ENCODE measurements around the gene EDN3.

Gene EDN3

DNA sequence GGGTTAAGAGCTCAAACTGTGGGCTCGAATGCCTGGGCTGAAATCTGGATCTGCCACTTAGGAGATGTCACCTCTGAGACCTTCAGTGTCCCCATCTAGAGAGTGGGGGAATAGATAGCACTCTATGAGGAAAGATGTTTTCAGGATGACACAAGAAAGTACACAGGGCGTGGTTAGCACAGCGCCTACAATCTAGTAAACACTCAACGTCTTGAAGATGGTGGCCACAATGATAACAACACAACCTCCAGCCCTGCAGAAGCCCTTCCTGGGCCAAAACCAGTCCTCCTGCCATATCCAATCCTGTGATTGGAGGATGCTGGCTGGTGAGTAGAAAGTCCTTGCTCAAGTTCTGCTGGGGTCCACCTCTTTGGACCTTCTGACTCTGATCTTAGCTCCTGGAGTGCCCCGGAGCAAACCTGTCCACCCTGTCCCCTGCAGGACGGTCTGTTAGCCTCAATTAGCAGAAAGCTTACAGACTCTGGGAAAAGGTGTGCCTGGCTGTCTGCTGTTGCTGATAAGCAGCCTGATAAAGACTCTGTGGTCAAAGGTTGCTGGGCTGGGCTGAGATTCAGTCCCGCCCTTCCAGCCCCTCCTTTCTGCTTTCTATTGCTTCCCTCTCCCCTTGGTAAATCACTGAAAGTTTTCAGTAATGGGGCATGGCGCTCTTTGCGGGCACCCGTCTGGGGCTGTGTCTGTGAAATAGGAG, 8.2 kb downstream of the EDN3 start:
- no peak for DNase-seq

DNA sequence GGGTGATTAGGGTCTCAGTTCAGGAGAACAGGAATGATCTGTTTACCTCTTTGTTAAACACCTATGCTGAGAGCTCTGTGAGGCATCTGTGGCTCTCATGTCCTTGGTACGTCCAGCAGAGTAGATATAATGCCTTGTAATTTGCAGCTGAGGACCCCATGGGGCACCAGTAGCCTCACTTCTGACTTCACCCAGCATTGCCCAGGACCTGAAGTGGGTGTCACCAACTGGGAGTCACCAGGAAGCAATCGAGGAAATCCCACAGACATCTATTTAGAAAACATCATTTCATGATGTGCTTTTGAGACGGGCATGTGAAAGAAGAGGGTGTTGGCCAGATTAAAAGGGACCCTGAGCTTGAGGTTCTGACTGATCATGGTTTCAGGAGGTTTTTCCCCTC, 8.8 kb downstream of the EDN3 start:
- no peak for DNase-seq

DNA sequence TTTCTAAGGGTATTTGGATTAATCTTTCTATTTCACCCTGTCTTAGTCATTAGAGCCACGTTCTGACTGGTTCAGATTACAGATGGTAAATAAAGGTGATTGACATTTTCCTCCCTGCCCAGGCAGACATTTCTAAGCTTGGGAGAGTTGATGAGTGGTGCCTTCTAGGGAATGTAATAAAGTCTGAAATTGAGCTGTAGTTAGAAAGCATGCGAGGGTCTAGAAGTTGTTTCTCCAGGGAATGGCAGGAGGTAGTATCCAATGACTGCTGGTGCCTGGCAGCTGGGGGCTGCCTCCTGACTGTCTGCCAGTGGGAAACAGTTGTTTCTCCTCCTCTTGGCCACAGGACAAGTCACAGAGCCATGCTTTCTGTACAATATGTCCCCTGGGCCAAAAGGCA, 14.6 kb downstream of the EDN3 start:
- DNase-seq, result no peak

DNA sequence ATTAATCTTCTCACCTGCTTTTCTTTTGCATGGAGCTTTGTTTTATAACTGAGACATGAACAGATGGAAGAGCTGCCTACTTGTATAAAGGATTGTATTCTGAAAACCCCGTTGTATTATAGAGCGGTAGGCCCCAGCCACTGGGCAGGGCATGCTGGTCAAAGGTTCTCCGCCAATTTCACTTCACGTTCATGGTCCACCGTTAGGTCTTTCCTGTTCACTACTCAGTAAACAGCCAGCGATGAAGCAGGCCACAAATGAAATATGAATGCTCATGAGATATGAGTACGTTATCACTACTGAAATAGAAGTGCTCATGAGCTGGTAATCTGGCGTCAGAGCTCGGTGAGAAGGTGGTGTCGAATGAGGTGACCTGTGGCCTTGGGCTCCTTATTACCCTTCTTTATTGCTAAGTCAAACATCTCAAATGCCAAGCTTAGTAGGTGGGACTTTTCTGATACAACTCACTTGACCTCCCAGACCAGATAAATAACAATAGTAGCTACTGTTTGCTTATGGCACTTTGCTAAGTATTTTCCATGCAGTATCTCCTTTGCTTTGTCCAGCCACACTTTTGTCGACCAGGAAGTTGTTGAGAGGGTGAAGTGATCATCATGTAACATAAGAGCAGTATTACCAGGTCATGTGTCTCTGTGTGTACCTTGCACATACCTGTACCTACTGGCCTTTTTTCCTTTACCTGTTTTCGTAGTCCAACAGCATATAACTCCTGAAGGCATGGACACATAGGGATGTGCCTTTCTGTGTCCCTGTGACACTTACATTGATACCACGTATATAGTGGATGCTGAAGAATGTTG, 16.7 kb downstream of the EDN3 start:
- no peak for DNase-seq

DNA sequence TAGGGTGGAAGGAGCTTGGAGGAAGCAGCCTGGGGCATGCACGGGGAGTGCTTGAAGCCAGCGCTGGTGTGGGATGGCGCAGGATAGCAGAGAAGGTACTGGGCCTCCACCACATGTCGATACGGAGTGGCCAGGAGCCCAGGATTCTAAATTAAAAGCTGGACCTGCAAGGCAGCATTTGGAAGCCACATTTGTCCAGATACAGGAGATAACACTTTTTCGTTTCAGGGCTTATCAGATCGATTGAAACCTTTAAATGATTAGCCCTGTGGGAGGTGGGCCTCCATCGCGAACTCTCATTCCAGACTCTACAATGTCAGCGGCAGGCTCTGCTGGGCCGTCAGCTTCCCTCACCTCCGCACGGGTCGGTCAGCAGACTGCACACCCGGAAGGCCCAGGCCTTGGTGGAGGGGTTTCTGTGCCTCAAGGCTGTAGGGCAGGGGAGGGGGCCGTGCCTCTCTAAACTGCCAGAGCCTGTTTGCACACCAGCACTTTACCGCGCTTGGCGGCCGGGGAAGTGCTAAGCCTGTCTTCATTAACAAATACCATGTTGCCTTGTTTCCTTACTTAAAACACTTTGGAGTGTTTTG, 17.9 kb downstream of the EDN3 start:
- DNase-seq, result no peak

DNA sequence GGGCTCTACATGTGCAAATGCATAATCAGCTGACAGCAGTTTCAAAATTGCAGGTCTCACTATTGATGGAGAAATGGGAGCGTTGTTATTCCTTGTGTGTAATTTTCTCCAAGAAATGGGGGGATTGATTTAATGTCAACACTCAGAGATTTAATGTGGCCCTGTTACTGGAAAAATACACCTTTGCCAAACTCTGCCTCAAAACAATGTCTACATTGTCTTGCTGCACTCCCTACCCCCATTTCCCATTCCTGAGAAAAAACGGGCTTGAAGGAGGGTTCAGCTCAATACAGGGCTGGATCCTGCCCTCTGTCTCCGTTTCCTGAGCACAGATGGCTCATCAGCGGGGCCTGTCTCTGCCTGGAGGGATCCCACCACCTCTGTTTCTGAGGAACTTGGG, 18.4 kb downstream of the EDN3 start:
- DNase-seq, result no peak

DNA sequence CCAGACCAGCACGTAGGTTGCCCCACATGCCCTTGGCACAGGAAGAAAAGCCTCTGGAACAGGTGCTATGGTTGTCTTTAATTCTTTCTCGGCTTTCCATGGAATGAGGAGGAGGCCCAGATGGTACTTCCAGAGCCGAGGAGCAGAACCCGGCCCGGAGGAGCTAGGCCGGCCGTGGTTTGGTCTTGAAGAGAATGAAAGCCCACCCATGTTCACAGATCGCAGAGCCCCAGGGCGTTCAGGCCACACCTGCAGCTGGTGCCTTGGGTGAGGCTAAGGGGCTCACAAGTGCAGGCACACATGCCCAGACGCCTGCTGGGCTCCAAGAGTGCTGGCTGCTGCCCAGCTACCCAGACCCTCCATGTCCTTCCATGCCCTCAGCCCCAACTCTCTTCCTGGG, 20.0 kb downstream of the EDN3 start:
- no peak for DNase-seq

DNA sequence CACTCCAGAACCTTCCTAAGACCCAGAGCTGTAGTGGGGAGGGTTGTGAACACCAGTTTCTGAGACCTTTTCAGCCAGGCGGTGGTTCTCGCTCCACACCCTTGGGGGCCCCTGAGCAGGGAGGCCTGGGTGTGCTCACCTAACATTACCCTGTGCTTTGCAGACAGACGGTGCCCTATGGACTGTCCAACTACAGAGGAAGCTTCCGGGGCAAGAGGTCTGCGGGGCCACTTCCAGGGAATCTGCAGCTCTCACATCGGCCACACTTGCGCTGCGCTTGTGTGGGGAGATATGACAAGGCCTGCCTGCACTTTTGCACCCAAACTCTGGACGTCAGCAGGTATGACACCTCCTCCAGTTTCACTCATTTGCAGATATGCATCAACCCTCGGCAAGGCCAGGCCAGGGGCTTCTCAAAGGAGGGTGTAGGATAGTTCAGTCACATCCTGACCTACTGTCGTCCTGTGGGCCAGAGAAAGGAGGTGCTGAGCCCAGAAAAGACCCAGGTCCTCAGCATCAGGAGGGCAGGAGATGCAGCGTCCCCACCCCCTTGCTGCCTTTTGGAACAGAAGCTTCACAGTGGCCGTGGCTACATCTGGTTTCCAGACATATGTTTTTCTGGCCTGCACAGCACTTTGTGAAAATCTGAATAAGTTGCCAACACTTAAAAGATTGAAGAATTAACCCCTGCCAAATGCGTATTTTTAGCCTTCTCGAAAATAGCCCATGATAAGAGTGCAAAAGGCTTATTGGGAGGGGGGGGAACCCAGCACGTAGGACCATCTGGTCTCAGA, 20.6 kb downstream of the EDN3 start:
- DNase-seq, result no peak

DNA sequence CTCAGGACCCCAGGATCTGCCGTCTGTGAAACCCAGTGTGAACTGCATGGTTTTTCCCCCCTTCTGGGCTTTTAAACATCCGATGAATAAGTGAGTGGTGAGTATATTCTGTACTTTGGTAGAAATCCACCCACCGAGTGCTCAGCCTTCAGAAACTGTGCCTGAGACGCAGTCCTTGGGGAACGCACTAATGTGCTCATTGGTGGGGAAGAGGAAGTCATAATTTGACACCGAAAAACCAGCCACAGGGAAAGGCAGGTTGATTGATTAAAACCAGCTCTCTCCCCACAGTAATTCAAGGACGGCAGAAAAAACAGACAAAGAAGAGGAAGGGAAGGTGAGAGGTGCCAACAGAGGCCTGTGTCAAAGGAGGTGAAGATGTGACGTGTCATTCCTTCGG, 21.7 kb downstream of the EDN3 start:
- DNase-seq, result no peak

DNA sequence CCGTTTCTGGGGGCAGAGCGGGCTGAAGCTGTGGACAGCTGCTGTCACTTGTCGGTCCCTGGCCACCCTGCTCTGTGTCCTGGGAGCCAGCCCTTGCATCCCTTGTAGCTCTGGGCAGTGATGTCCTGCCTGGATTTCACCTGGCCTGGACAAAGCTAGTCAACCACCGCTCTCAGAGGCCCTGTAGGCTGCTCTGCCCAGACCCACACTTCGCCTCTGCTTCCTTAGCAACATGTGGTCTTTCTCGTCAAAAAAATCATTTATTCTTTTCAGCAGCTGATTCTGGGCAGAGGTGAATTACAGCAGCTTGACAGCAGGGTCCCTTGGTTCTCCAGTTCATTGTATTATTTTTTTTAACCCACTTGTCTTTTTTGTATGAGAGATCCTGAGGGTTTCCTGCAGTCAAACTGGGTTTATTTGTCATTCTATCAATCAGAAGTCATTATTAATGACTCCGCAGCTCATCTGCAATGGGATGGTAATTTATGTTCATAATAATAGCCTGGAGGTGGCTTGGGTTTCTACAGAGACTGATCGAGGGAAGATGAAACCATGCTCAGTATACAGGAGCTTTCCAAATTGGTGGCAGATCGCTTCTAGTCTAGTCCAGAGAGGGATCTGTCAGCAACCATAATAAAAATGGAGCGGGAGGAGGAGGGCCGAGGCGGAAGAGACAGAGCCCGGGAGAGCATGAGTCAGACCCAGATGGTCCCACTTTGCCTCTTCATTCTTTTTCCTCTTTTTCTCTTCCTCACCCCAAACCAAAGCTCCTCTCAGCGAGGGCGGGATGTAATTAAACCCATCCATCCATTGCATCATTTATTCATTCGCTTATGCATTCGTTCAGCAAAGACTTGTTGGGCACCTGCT, 22.4 kb downstream of the EDN3 start:
- no peak for DNase-seq

DNA sequence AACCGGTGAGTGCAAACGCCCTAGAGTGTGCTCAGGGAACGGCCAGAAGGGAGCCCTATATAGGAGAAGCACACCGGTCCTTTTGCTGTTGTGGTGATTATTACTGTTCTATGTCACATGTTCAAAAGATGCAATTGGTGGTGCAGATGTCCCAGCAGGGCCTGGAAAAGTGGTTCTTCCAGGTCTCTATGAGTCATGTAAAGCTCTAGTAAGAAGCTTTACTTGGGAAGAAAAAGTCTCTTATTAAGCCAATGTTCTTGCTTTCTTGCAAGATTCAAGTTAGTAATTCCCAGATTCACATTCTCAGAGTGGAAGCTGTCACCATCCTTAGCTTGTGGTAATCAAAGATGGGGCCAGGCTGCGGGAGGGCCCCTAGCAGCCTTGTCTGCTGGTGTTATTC, 23.3 kb downstream of the EDN3 start:
- DNase-seq, result no peak

DNA sequence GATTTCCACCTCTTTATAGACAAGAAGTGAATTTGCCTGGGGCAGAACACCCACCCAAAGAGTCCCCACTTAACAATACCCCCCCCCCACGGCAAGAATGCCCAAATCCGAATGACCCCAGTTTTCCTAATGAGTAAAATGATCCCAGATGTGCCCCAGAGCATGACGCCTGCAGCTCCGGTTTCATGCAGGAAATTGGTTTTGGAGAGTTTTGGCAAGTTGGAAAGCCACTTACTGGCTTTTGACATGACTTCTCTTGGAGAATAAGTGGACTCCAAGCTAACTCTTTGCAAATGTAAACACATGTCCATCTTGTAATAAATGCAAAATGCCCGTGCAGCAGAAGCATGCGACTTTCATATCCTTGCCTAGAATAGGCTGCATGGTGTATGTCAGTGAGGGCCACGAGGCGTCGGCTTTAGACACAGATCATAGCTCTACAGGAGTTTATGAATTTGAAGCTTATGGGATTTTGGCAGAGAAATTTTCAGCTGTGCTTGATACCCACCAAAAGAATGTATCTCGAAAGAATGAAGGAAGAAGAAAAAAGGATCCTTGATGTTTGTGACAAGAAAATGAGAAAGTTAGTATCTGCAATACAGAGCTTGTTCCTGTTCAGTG, 24.2 kb downstream of the EDN3 start:
- no peak for DNase-seq

DNA sequence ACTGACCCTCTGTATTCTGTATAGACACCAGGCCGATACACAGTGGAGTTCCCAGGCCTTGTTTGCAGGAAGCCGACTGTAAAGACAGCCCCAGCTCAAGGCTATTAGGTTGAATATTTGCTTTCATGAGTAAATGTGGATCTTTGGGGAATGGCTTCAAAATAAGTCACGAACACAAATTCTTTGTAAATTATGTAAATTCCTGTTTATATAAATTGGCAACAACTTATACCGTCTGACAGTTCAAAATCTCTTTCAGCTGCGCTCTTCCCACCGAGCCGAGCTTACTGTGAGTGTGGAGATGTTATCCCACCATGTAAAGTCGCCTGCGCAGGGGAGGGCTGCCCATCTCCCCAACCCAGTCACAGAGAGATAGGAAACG, 24.7 kb downstream of the EDN3 start:
- DNase-seq, result no peak

DNA sequence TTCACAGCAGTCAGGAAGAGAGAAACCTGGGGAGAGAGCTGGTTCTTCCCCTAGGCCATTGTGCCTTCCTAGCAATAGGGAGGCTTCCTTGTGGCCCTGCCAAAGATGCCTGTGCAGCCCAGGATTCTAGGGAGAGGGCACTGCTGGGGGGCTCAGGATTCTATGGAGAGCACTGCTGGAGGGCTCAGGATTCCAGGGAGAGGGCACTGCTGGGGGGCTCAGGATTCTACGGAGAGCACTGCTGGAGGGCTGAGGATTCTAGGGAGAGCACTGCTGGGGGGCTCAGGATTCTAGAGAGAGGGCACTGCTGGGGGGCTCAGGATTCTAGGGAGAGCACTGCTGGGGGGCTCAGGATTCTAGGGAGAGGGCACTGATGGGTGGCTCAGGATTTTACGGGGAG, 25.8 kb downstream of the EDN3 start:
- no peak for DNase-seq

DNA sequence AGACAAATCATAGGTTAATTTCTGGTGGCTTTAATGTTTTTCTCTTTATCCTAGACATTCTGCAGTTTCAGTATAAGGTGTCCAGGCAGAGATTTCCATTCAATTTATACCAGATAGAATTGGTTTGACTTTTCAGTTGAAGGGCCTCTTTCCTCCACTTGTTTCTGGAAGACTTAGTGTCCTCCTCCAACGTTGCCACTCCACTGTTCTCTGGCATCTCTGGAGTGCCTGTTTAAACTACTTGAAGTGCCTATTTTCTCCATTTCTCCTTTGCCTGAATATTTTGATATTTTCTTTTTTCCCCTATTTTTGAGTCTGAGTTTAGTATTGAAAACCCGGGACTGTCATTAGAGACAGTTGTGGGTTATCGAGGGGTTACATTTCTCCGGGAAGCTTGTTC, 27.7 kb downstream of the EDN3 start:
- DNase-seq, result no peak

DNA sequence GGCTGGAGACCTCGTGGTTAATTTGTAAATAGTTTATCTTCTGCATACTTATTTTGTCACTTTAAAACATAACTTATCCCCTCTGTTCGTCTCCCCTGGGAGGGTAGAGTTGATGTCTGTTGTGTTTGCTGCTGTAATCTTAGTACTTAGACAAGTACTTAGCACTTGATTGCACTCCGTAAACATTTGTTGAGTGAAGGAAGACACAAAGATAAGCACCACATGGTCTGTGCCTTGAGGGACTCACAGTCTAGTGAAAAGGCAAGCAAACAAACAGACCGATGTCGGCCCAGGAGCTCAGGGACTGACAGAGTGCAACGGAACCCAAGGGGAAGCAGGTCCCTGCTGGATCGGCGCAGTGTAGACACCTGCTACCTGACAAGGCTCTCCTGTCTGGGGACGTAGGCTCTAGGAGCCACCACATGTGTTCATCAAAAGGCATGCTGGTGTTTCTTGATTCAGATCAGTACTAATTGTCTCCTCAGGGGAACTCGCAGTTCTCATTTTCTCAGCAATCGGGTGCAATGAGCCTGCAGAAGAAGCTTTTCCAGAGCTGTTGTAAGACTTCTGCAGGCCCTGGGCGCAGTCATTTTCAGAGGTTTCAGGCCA, 31.4 kb downstream of the EDN3 start:
- no peak for DNase-seq

DNA sequence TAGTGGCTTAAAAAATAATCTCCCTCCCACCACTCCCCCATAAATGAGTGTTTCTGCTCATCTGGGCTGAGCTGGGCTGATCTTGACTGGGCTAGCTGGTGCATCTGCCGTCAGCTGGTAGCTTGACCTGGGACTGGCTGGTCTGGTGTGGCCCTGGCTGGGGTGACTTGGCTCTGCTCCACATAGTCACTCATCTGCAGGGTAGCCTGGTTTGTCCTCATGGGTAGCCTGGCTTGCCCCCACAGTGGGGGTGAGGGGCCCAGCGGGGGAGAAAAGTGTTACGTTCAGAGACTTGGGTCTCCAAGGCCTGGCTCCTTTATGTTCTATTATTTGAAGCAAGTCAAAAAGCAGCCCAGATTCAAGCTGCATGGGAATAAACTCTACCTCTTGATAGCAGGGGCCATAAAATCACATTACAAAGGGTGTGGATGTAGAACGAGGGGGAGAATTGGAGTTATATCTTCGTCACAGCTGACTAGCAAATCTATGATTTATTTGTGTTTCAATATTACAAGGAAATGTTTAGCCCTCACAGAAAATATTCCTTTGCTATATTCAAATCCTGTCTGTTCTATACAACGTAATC, 32.9 kb downstream of the EDN3 start:
- DNase-seq, result no peak

DNA sequence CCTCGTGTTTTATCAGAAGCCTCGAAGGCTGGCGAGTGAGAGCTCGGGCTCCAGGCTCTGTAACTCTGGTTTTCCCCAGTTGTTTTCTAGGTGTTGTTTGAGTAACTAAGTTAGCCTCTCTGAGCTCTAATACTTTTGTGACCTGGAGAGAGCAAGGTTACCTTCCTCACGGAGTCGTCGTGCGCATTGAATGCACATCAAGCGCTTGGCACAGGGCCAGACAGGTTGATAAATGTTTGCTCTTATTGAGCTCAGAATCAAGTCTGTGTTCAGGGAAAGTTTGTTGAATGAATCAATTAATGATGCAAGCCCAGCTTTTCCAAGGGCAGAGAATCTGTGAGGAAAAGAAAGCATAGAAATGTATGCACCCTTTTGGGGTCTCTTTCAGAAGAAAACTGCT, 33.5 kb downstream of the EDN3 start:
- no peak for DNase-seq

DNA sequence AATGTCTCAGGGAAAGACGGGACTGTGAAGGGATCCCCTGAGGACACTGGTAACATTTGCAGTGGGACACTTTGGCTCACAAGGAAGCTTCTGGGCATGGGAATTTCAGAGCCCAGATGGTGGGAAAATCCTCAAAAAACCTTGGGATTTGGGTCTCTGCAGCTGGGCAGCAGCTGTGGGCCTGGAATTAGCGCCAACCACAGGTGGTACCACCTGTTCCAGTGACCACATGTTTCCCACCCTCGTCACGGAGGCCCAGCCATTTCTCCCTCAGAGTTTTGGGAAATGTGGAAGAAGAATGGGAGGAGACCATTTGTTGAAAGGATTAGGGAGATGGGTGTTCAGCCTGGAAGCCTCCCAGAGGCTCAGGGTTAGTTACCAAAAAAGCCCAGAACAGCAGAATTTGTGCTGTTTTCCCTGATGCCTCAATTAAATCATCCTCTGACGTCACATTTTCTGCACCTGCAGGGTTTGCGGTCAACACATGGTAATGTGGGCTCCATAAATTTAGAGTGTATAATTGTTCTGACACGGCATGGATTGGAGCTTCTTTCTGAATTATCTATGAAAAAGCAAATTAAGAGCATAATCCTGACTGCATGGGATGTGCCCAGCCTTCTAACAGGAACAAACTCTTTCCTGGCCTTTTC, 34.4 kb downstream of the EDN3 start:
- no peak for DNase-seq

DNA sequence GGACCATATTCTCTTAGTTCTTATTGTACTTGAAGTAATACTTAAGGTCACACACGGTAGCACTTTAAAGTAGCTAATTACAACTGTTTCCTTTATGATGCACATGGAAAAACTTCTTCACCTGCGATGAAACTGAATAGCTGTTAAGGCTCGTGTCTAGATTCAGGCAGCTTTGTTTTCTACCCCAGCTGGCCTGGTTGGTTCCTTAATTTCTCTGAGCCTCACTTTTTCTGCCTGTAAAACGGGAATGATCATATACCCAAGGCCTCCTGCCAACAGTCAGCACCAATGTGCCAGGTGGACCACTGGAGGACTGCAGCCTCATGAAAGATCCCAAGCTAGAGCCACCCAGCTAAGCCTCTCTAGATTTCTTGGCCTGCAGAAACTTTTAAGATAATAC, 35.0 kb downstream of the EDN3 start:
- no peak for DNase-seq

DNA sequence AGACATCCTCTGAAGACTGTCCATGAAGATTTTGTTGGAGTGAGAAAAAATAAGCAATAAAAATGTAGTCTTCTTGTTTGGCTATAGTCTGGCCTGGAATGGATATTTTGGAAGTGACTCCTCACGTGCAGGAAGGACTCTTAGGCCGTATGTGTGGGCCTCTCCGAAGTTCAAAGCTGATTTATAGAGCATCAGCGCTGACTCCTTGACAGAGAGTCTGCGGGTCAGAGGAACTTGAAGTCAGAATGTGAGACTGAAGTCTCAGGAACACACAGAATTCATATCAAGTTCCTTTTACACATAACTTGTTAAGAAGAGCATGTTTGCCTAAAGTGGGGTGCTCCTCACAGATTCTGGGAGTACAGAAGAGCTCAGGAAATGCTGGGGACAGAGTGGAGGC, 36.1 kb downstream of the EDN3 start:
- no peak for DNase-seq
